Stimulated activated CD4-positive, alpha-beta T cell treated with anti-CD3 and anti-CD28 coated beads, TNF-alpha, amount 100 ng/mL, for 1 hour (primary cell): ENCODE data around the gene DCLK1.

Experiments
- DNase-seq, 3 donors: peaks; one replicate each; pipeline ENCODE4 v3.0.0-alpha.2; 2020; ENCODE audit warnings: low read depth in 3 of 3, low spot score in 1 of 3

Gene DCLK1

GRCh38 chr13:36131222-36131930 is at the start of gene DCLK1:
DCLK1 (minus strand) TSS chr13:36131382.
- DNase-seq = no peak

- DNase-seq = no peak
These were observed 44.4 kb upstream of the DCLK1 start for GRCh38 chr13:36175621-36176020.

GRCh38 chr13:36174923-36175322 is 43.7 kb upstream of the DCLK1 start:
- DNase-seq = no peak

- no peak for DNase-seq
These were observed 42.6 kb upstream of the DCLK1 start for GRCh38 chr13:36173571-36174322.

GRCh38 chr13:36166046-36166445 is 34.9 kb upstream of the DCLK1 start:
- no peak for DNase-seq

GRCh38 chr13:36163809-36164308 is 32.7 kb upstream of the DCLK1 start:
- no peak for DNase-seq

- no peak for DNase-seq
These were observed 32.1 kb upstream of the DCLK1 start for GRCh38 chr13:36163286-36163685.

- DNase-seq = no peak
These were observed 29.1 kb upstream of the DCLK1 start for GRCh38 chr13:36160297-36160696.

GRCh38 chr13:36158611-36159010 is 27.4 kb upstream of the DCLK1 start:
- DNase-seq = no peak

GRCh38 chr13:36157480-36157879 is 26.3 kb upstream of the DCLK1 start:
- no peak for DNase-seq

GRCh38 chr13:36154567-36155291 is 23.5 kb upstream of the DCLK1 start:
- DNase-seq = no peak

GRCh38 chr13:36151591-36151990 is 20.4 kb upstream of the DCLK1 start:
- DNase-seq = no peak

GRCh38 chr13:36148446-36148845 is 17.3 kb upstream of the DCLK1 start:
- no peak for DNase-seq

GRCh38 chr13:36147330-36147729 is 16.1 kb upstream of the DCLK1 start:
- no peak for DNase-seq

- no peak for DNase-seq
These were observed 15.5 kb upstream of the DCLK1 start for GRCh38 chr13:36146511-36147269.

GRCh38 chr13:36143738-36144137 is 12.6 kb upstream of the DCLK1 start:
- DNase-seq = no peak

- DNase-seq = no peak
These were observed 11.6 kb upstream of the DCLK1 start for GRCh38 chr13:36142735-36143134.

GRCh38 chr13:36135876-36136275 is 4.7 kb upstream of the DCLK1 start:
- DNase-seq = no peak

GRCh38 chr13:36134632-36135031 is 3.5 kb upstream of the DCLK1 start:
- DNase-seq = no peak

GRCh38 chr13:36133950-36134626 is 2.9 kb upstream of the DCLK1 start:
- DNase-seq = no peak

- DNase-seq = no peak
These were observed 1.2 kb upstream of the DCLK1 start for GRCh38 chr13:36132376-36132775.
